HPDE6-E6E7 (cell line): ENCODE data around the gene KIF12.

Source experiments
- DNase-seq: peaks from one replicate; pipeline ENCODE4 v3.0.0; 2011; ENCODE audit warnings: missing footprints; ENCODE audit errors: extremely low spot score

KIF12 gene

GRCh38 chr9:114069476-114070187 lies 29.5 kb downstream of the KIF12 start:
- no peak for DNase-seq

DNA sequence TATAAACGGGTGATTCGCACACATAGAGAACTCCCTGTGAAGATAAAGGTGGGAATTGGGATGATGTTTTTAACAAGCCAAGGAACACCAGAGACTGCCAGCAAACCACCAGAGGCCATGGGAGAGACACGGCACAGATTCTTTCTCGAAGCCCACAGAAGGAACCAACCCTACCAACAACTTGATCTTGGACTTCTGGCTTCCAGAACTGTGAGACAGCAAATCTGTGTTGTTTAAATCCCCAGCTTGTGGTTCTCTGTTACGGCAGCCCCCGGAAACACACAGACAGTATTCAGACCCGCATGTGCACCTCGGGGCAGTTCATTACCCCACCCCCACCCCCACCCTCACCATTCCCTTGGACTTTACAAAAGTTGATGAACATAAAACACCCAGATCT lies 33.8 kb downstream of the KIF12 start:
- DNase-seq = no peak

GRCh38 chr9:114061830-114062474 lies 37.1 kb downstream of the KIF12 start:
- no peak for DNase-seq

DNA sequence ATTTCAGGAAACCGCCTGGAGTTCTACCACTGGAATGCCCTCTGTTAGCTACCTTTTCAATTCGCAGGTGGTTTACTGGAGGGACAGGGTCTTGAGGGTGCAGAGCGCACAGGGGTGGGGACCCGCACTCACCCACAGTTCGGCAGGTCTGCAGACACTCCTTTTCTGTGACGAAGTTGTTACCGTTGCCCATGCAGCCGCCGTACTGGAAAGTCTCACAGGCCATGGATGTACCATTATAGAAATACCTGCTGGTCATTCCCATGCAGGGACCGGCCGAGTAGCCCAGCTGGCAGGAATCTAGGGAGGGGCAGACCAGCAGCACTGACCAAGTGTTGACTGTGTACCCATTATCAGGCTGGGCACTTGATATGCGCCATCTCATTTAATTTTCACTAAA lies 37.8 kb downstream of the KIF12 start:
- no peak for DNase-seq

GRCh38 chr9:114060711-114061110 lies 38.4 kb downstream of the KIF12 start:
- no peak for DNase-seq

DNA sequence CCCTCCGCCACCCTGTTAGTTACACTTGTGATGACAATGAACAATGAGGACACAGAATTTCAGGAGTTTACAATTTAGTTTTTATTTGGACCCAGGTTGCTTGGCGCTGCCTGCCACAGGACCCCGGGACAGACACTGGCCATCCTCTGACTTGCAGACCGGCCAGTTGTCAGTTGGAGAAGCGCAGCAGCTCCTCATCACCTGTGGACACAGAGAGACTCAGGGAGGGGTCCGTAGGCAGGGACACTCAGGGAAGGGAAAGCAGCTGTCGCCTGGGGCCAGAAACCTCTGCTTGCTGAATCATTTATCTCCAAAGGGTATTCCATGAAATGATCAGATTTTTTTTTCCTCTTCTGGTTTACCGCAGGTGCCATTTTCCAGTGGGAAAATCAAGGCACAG lies 39.0 kb downstream of the KIF12 start:
- DNase-seq = no peak

- no peak for DNase-seq
Measured at GRCh38 chr9:114059047-114059803, 39.9 kb downstream of the KIF12 start.

DNA sequence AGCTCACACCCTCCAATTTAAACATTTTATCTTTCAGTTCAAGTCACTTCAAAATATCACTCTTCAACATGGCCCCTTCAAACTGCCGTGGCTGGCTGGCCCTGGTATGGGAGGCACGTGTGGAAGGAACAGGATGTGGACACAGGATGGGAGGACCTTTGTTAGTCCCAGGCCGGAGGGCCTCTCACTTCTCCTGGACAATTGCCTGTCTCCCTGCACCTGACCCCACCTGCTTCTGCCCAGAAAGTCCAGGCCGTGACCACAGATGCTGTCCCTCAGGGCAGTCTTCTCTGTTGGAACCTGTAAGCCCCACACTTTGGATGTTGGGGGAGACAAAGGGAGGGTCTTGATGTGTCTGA lies 40.4 kb downstream of the KIF12 start:
- DNase-seq = no peak

GRCh38 chr9:114057161-114057885 lies 41.8 kb downstream of the KIF12 start:
- no peak for DNase-seq

GRCh38 chr9:114056527-114056926 lies 42.6 kb downstream of the KIF12 start:
- no peak for DNase-seq

- DNase-seq = no peak
Measured at GRCh38 chr9:114055894-114056293, 43.2 kb downstream of the KIF12 start.

DNA sequence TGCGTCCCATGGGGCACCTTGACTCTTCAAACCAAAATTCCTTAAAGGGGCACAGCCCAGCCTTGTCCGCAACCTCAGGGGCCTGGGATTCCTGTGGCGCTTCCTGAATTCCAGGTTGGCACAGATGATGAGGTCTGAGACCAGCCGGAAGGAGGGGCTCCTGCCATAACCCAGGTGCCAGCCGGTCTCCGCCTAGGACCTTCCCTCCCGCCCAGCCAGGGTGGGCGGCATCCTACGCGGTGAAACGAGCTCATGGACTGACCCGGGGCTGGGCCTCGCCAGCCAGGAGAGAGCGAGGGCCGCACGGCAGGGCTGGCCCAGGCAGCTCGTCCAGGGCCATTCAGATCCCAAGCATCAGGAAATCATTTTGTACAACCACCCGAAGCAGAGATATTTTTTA lies 44.0 kb downstream of the KIF12 start:
- DNase-seq = no peak

DNA sequence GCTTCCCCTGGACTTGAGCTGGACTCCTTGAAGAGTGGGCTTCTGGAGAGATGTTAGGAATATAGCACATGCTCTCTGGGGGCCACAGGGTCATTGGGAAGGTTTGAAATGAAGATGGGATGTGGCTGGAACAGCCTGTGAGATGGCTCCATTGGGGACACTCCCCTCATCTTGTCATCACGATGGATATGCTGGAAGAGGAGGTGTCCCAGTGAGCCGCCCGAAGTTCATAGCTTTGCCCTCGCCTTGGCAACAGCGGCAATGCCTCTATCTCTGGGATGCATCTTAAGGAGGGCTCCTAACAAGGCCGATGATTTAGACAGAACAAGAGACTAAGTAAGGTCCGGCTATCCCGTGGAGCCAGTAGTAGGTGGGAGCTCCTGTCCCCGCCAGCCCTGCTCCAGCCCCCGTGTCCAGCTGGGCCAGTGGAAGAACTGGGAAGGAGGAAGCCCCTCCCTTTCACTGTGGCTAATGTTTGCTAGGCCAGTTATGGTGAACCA lies 44.9 kb downstream of the KIF12 start:
- DNase-seq = no peak

- no peak for DNase-seq
Measured at GRCh38 chr9:114053246-114054005, 45.7 kb downstream of the KIF12 start.

GRCh38 chr9:114051706-114052105 lies 47.4 kb downstream of the KIF12 start:
- no peak for DNase-seq

DNA sequence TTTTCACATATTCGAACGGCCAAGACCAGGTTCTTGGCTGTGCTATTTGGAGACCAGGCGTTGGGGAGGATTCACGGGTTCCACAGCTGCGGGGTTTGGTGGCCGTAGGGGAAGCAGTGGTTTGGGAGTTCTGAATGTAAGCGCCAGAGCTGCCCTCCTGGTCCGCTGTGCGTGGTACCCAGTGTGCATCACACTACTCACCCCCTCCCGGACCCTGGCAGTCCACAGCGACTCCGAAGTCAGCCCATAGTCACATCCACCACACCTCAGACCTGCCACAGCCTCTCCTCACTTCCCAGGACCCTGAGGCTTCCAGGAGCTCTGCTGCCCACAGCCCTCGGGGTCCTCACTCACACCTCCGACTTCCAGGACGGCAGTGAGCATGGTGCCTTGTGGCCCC lies 47.8 kb downstream of the KIF12 start:
- DNase-seq = no peak

DNA sequence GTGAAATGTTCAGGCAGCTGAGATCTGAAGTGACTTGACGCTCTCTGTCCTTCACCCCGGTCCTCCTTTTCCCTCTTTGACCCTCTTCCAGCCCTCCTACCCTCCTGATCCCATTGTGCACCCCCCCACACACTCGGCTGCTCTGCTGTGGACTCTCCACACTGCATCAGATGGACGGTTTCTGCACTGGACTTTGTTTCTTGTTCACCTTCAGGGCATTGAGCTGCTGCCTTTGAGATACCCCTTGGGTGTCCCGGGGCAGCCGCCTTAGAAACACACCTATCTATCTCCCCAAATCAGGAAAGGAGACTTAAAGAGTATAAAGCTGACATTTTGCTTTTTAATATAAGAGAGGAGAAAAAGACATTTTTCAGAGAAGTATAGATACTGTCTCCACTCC lies 48.4 kb downstream of the KIF12 start:
- DNase-seq = no peak

DNA sequence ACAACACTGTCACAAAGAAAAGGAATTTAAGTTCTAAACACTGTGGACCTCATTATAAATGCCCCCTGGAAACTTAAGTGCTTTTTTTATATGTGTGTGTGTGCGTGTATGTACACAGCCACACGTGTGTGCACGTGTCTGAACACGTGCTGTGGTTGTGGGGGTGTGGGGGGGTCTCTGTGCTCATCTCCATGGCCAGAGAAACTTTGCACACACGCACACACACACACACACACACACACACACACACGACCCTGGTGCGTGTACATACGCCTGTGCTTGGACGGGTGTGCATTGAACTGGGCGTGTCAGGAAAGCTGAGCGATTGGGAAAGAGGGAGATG lies 48.9 kb downstream of the KIF12 start:
- no peak for DNase-seq

GRCh38 chr9:114049441-114050225 lies 49.5 kb downstream of the KIF12 start:
- no peak for DNase-seq

GRCh38 chr9:114048533-114049415 lies 50.3 kb downstream of the KIF12 start:
- no peak for DNase-seq
